NCI-H1436 (cell line): ENCODE data around the gene PHAX.
A peak's percentile ranks its signal among the peaks of the same experiment; 100 is the strongest.
"Not testable (repeated sequence)": the region's sequence is repeated elsewhere in the genome, so short reads cannot be mapped to it uniquely, and the experiment has no call there.

Experiments used
- DNase-seq: peaks from one replicate; lab custom pipeline; 2025; lab: John Stamatoyannopoulos, UW

The PHAX gene

GRCh38 chr5:126600631-126601511 lies at the start of gene PHAX:
PHAX (plus strand) TSS chr5:126600947; CDS start chr5:126600963, 16 bp downstream.
- DNase-seq = peak; percentile 62

GRCh38 chr5:126552614-126553013 lies 48.1 kb upstream of the PHAX start:
- DNase-seq = no peak

GRCh38 chr5:126555101-126555500 lies 45.6 kb upstream of the PHAX start:
- not testable (repeated sequence) for DNase-seq

GRCh38 chr5:126561908-126562307 lies 38.8 kb upstream of the PHAX start:
- DNase-seq = no peak

- DNase-seq = no peak
Observed at GRCh38 chr5:126562823-126563222, 37.9 kb upstream of the PHAX start.

GRCh38 chr5:126568206-126568755 lies 32.5 kb upstream of the PHAX start:
- no peak for DNase-seq

GRCh38 chr5:126575644-126576043 lies 25.1 kb upstream of the PHAX start:
- no peak for DNase-seq

GRCh38 chr5:126576974-126577373 lies 23.8 kb upstream of the PHAX start:
- no peak for DNase-seq

- no peak for DNase-seq
Observed at GRCh38 chr5:126577415-126577814, 23.3 kb upstream of the PHAX start.

- no peak for DNase-seq
Observed at GRCh38 chr5:126579716-126580115, 21.0 kb upstream of the PHAX start.

- no peak for DNase-seq
Observed at GRCh38 chr5:126583761-126584160, 17.0 kb upstream of the PHAX start.

- no peak for DNase-seq
Observed at GRCh38 chr5:126587551-126588390, 13.0 kb upstream of the PHAX start.

GRCh38 chr5:126589536-126590297 lies 11.0 kb upstream of the PHAX start:
- no peak for DNase-seq

- DNase-seq = no peak
Observed at GRCh38 chr5:126591549-126591948, 9.2 kb upstream of the PHAX start.

GRCh38 chr5:126594748-126595485 lies 5.8 kb upstream of the PHAX start, which contains the start of gene ALDH7A1:
ALDH7A1 (minus strand) TSS chr5:126595219; CDS start chr5:126595198, 21 bp downstream.
- DNase-seq = peak; percentile 66

GRCh38 chr5:126595486-126596083 lies 5.2 kb upstream of the PHAX start:
- no peak for DNase-seq

GRCh38 chr5:126597156-126597555 lies 3.6 kb upstream of the PHAX start:
- DNase-seq = no peak

GRCh38 chr5:126599499-126599898 lies 1.2 kb upstream of the PHAX start:
- no peak for DNase-seq

GRCh38 chr5:126599971-126600630 lies 646 bp upstream of the PHAX start:
- not testable (repeated sequence) for DNase-seq

- no peak for DNase-seq
Observed at GRCh38 chr5:126603402-126603991, 2.8 kb downstream of the PHAX start.
